HPDE6-E6E7 (cell line): ENCODE measurements around the gene SEPTIN6.

Experiments used
- DNase-seq: peaks from one replicate; pipeline ENCODE4 v3.0.0; 2011; ENCODE audit warnings: missing footprints; ENCODE audit errors: extremely low spot score

SEPTIN6 gene

DNA sequence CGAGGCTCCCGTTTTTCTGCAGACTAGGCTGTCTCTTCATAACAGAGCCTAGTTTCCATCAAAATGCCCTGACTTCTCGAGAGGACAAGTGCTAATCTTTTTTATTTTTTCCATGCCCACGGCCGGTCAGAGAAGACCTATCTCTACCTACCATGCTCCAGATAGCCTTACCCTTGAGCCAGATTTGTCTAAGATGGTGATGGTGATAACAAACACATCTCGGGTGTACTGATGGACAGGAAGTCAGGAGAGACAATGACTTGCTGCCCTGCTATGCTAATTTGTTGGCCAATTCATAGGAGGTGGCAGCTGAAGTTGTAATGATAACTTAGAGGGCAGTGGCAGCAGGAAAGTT, 44.6 kb downstream of the SEPTIN6 start:
- no peak for DNase-seq

DNA sequence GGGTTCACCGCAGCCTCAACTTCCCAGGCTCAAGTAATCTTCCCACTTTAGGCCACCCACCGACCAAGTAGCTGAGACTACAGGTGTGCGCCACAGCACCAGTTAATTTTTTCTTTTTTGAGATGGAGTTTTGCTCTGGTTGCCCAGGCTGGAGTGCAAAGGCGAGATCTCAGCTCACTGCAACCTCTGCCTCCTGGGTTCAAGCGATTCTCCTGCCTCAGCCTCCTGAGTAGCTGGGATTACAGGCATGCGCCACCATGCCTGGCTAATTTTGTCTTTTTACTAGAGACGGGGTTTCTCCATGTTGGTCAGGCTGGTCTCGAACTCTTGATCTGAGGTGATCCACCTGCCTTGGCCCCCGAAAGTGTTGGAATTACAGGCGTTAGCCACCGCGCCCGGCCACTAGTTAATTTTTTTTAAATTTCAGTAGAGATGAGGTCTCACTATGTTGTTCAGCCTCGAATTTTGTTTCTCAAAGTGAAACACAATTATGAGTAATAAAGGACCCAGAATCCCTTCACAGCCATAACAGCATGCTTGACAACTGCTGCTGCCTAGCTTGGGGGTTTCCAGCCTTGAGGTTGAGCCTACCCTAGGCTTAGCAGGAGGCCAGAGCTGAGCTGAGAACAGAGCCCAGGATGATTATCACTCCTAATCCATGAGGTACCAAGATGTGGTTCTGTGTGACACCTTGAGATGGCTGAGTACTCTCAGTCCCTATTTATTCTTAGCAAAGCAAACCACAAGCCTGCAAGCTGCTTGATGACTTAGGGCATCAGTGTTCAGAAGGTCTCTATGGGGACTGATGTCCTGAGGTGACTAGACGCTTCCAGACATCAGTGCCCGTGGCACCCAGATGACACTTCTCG, 45.2 kb downstream of the SEPTIN6 start:
- no peak for DNase-seq

DNA sequence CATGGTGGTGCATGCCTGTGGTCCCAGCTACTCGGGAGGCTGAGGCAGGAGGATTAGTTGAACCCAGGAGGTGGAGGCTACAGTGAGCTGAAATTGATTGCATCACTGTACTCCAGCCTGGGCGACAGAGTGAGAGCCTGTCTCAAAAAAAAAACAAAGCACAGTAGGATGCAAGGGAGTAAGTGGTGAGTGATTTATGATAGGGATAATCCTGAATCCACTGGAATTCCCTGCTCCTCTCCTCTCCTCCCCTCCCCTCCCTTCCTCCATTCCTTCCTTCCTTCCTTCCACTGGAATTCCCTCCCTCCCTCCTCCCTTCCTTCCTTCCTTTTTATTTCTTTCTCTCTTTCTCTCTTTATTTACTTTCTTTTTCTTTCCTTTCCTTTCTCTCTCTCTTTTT, 45.9 kb downstream of the SEPTIN6 start:
- no peak for DNase-seq

DNA sequence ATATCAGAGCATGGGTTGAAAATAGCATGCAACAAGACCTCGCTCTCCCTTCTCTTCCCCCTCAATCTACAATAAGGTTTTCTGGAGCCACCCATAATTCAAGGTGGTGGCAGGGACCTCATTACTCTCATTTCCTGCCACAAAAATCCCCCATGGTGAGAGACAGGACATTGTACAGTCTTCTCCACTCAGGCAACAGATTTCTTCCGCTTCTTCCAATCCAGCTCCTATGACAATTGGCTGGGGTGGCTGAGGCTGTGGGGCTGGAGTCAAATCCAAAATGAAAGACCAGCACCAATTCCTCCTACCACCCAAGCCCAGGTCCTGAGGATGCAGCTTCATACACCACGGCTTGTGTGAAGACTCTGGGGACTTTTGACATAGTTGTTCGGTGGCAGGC, 46.5 kb downstream of the SEPTIN6 start:
- no peak for DNase-seq

DNA sequence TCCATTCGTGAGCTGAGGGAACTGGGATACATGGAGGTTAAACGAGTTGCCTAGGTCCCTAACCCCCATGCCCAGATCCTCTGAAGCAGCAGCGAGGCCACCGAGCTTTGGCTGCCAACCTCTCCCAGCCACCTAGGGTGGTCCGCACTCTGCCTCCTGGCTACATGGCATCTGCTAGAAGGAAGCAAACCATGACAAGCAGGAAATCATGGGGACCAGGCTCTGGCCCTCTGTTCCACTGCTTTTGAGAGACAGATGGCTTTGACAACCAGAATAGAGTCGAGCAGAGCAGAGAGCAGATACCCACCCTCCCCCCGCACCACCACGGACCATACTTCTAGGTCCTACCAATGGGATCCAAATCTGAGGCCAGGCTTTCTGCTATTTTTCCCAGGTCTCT, 49.3 kb downstream of the SEPTIN6 start:
- DNase-seq = no peak
